HepG2 (cell line): Measurements from ENCODE around the gene BDP1. TPM values are rescaled to one million over a fixed set of nuclear protein-coding genes. Genes with fewer than 3 reads are reported as not detected.
"Not testable (repeated sequence)": the region's sequence is repeated elsewhere in the genome, so short reads cannot be mapped to it uniquely, and the experiment has no call there.

Experiments
- ATAC-seq: fragments of 200-7000 bp; cut with Tn5 transposase; 3 replicates; pipeline ENCODE4 v1.9.1; 2020; ENCODE audit warnings: mild to moderate bottlenecking, moderate library complexity
- BruUV-seq: library from RNA; stranded (reverse); fragments of 400-500 nt; replicated peaks from 2 replicates; lab custom pipeline; 2021; lab: Mats Ljungman, UMichigan
- CTCF ChIA-PET: fragments of 300-600 bp; formaldehyde crosslinking; extraction: SDS; loops from one replicate; lab custom pipeline; 2021; ENCODE audit warnings: low total read pairs, inconsistent platforms, low intra/inter-chr PET ratio; lab: Yijun Ruan, JAX
- POLR2A ChIA-PET: fragments of 350-600 bp; sonication (Branson Sonifier 250); formaldehyde crosslinking; loops from one replicate; lab custom pipeline; 2020; ENCODE audit warnings: antibody characterized with exemption, inconsistent platforms; lab: Yijun Ruan, JAX
- DNase-seq: peaks from one replicate; pipeline ENCODE4 v3.0.0-alpha.2; 2015; ENCODE audit warnings: low spot score
- FAIRE-seq: peaks from 3 replicates; lab custom pipeline; 2011; peaks lifted over from hg19 to GRCh38; lab: Jason Lieb, UNC
- H2AFZ ChIP-seq: one replicate; pipeline ENCODE4 v1.6.1; 2011; ENCODE audit warnings: low read length, inconsistent platforms
- H3K27ac ChIP-seq: fragments of 300-600 bp; 3 replicates; pipeline ENCODE4 v1.8.0; 2011; ENCODE audit warnings: mixed run types, mild to moderate bottlenecking, mixed read lengths, low read length, inconsistent platforms; ENCODE audit not compliant: insufficient read depth; ENCODE audit errors: extremely low read length
- H3K27me3 ChIP-seq, 2 experiments: fragments of 200-600 bp in 1 of 2; 2 replicates in 1 of 2; 3 replicates in 1 of 2; pipeline versions ENCODE4 v1.6.0 to v1.8.0; 2011; ENCODE audit warnings: low read length in 2 of 2, mild to moderate bottlenecking in 2 of 2, moderate library complexity in 2 of 2, inconsistent platforms in 1 of 2; ENCODE audit not compliant: insufficient read depth in 2 of 2, control insufficient read depth in 1 of 2
- H3K36me3 ChIP-seq, 2 experiments: fragments of 200-600 bp in 1 of 2; replicated peaks in 1 of 2; 2 replicates in 1 of 2; 3 replicates in 1 of 2; pipeline versions ENCODE4 v1.5.1 to v1.8.0; 2011; ENCODE audit warnings: low read length in 2 of 2, inconsistent platforms in 1 of 2; ENCODE audit not compliant: insufficient read depth in 2 of 2, control insufficient read depth in 1 of 2
- H3K4me1 ChIP-seq: 2 replicates; pipeline ENCODE4 v1.5.1; 2012; ENCODE audit warnings: low read length, inconsistent platforms; ENCODE audit not compliant: insufficient read depth
- H3K4me2 ChIP-seq: 2 replicates; pipeline ENCODE4 v1.6.0; 2011; ENCODE audit warnings: low read depth, low read length, inconsistent platforms
- H3K4me3 ChIP-seq, 3 experiments: fragments of 200-600 bp in 1 of 3; sonication (generic), shearing (Covaris generic) in 1 of 3; replicated peaks in 1 of 3; 2 replicates each; pipeline ENCODE4 v1.5.1; 2011 to 2016; ENCODE audit warnings: low read length in 3 of 3, inconsistent platforms in 2 of 3, low read depth in 2 of 3, mild to moderate bottlenecking in 2 of 3, control low read depth in 1 of 3, mixed read lengths in 1 of 3; ENCODE audit not compliant: insufficient read depth in 1 of 3
- H3K79me2 ChIP-seq: one replicate; pipeline ENCODE4 v1.6.1; 2011; ENCODE audit warnings: low read length, inconsistent platforms; ENCODE audit not compliant: insufficient read depth
- H3K9ac ChIP-seq: 2 replicates; pipeline ENCODE4 v1.6.0; 2011; ENCODE audit warnings: mild to moderate bottlenecking, low read depth, low read length, inconsistent platforms; ENCODE audit not compliant: insufficient read depth
- H3K9me3 ChIP-seq: 2 replicates; pipeline ENCODE4 v1.5.1; 2012; ENCODE audit warnings: mild to moderate bottlenecking, low read length
- H4K20me1 ChIP-seq: 2 replicates; pipeline ENCODE4 v1.6.0; 2011; ENCODE audit warnings: inconsistent platforms, mild to moderate bottlenecking, low read length, moderate library complexity; ENCODE audit not compliant: insufficient read depth
- BHLHE40 ChIP-seq: IDR thresholded peaks from 2 replicates; pipeline ENCODE4 v1.6.1; 2011; ENCODE audit warnings: low read length, improper control_type of control experiment
- CEBPB ChIP-seq: IDR thresholded peaks from 2 replicates; pipeline ENCODE4 v1.6.1; 2011; ENCODE audit warnings: low read depth, low read length, improper control_type of control experiment, borderline replicate concordance
- CEBPG ChIP-seq: IDR thresholded peaks from 2 replicates; pipeline ENCODE4 v1.6.1; 2016
- GZF1 ChIP-seq: sonication (generic); formaldehyde crosslinking; IDR thresholded peaks from 2 replicates; pipeline ENCODE4 v1.5.1; 2020; ENCODE audit warnings: mild to moderate bottlenecking, missing genetic modification reagents
- NFE2L2 ChIP-seq: fragments of 150-350 bp; IDR thresholded peaks from 2 replicates; pipeline ENCODE4 v1.6.1; 2014; ENCODE audit warnings: low read length
- TEAD3 ChIP-seq: optimal IDR thresholded peaks from 2 replicates; pipeline ENCODE3; 2016; ENCODE audit warnings: borderline replicate concordance
- ZNF121 ChIP-seq: sonication (generic); formaldehyde crosslinking; IDR thresholded peaks from 2 replicates; pipeline ENCODE4 v1.5.0; 2020; ENCODE audit warnings: mild to moderate bottlenecking, missing genetic modification reagents
- WGBS: methylation state at CpG from one replicate; pipeline ENCODE4 v1.1.6; 2017; ENCODE audit warnings: low lambda C conversion rate; 5-methylcytosine and 5-hydroxymethylcytosine counted together
- in situ Hi-C: cut with HindIII; loops from 2 replicates; pipeline ENCODE4 v1.10.0; 2017; ENCODE audit warnings: low pct_unique_long_range_greater_than_20kb; ENCODE audit not compliant: extremely low pct_ligation_motif_present
- intact Hi-C: fragments of 100-400 bp; cut with micrococcal nuclease; formaldehyde crosslinking; loops from one replicate; pipeline ENCODE4 v1.10.0; 2022; ENCODE audit not compliant: unreplicated experiment
- polyA plus RNA-seq, 8 experiments: library from polyadenylated mRNA; depleted of rRNA in 3 of 8; stranded (reverse) in 7 of 8; unstranded in 1 of 8; fragments of >200 nt; fragmentation: Illumina TruSeq in 4 of 8; extraction: Trizol in 4 of 8; gene quantifications; 2 replicates each; pipeline versions ENCODE4 v1.2.1 to v1.2.3, GENCODE V29; 2011 to 2016; ENCODE audit warnings: low read depth in 4 of 8, missing spikeins in 1 of 8, mixed read lengths in 1 of 8; ENCODE audit not compliant: insufficient read depth in 1 of 8
- total RNA-seq, 5 experiments: library from RNA; depleted of rRNA; stranded (reverse); fragments of >200 nt; fragmentation: Illumina TruSeq; extraction: Trizol; gene quantifications; 2 replicates each; pipeline ENCODE4 v1.2.3, GENCODE V29; 2016; ENCODE audit warnings: low read depth in 1 of 5

The BDP1 gene
- total and polyA plus RNA-seq, 2 of the 13 experiments (the other 11 are each of a cell fraction or from before 2014, with no cell fraction given), result 10.2 to 22.4 TPM

- H3K27me3 ChIP-seq, result no peaks in the 10 kb centered on the region
- ChIA-PET CTCF (no interaction called here), POLR2A (interaction anchor here (0.8 kb wide), 1 partner anchor 11 kb away, joined by 3 read pairs; no protein-coding TSS in a partner anchor)
- H3K79me2 ChIP-seq, result no peaks in the 10 kb centered on the region
- in situ Hi-C loops (no loop called here), intact Hi-C loops (no loop called here)
- H3K36me3 ChIP-seq, result peaks cover 11 to 74% of the 10 kb centered on the region in 2 experiments; a peak in 4 of 5 replicates
- FAIRE-seq, result no peak
- no peak overlapping the region for H3K9ac ChIP-seq
- TF ChIP-seq GZF1 (CRISPR knock-in tag) (no peak), NFE2L2 (peak; percentile 55)
- no peak overlapping the region for H2AFZ ChIP-seq
- no peak overlapping the region for H3K4me3 ChIP-seq
- no peaks in the 10 kb centered on the region for H3K4me1 ChIP-seq
- H3K4me2 ChIP-seq, result no peak overlapping the region
- no peak overlapping the region for H3K27ac ChIP-seq
- no peak for DNase-seq
- BruUV-seq, result TSS peak; percentile 16
- ATAC-seq, result peak; percentile 39; the same call in 1 of the 3 replicates
- H3K9me3 ChIP-seq, result no peaks in the 10 kb centered on the region
- 91% methylated on average over 5 of the region's 5 CpGs for WGBS
- H4K20me1 ChIP-seq, result no peaks in the 10 kb centered on the region; the same call in 1 of the 2 replicates
These were observed 37.6 kb downstream of the BDP1 start for GRCh38 chr5:71492817-71493615.

GRCh38 chr5:71494202-71494601, 38.8 kb downstream of the BDP1 start:
- H3K9ac ChIP-seq, H3K4me1 ChIP-seq, intact Hi-C loops, H3K27ac ChIP-seq, BruUV-seq, H3K79me2 ChIP-seq, H2AFZ ChIP-seq, DNase-seq, H3K4me3 ChIP-seq, H3K27me3 ChIP-seq, FAIRE-seq, H4K20me1 ChIP-seq, in situ Hi-C loops, CTCF ChIA-PET, H3K9me3 ChIP-seq, H3K4me2 ChIP-seq, POLR2A ChIA-PET: not testable (repeated sequence)
- peaks cover 16 to 66% of the 10 kb centered on the region in 2 experiments; a peak in 4 of 5 replicates for H3K36me3 ChIP-seq
- ATAC-seq, result peak; percentile 53
- WGBS, result 89% methylated on average over 4 of the region's 4 CpGs
- TF ChIP-seq CEBPB (peak; percentile 59; the same call in 1 of the 2 replicates), CEBPG (CRISPR knock-in tag) (peak; percentile 67), BHLHE40 (peak; percentile 18; the same call in 1 of the 2 replicates), ZNF121 (CRISPR knock-in tag) (0 out of 2 replicates have a peak, but pooled peaks have one; percentile 17), TEAD3 (CRISPR knock-in tag) (peak; percentile 50)

- ATAC-seq, H3K27ac ChIP-seq, BruUV-seq, H4K20me1 ChIP-seq, intact Hi-C loops, H3K9ac ChIP-seq, FAIRE-seq, H3K27me3 ChIP-seq, H3K9me3 ChIP-seq, H3K4me1 ChIP-seq, H3K4me3 ChIP-seq, H3K79me2 ChIP-seq, in situ Hi-C loops, CTCF ChIA-PET, DNase-seq, H3K4me2 ChIP-seq, POLR2A ChIA-PET, H2AFZ ChIP-seq: not testable (repeated sequence)
- peaks cover 15 to 53% of the 10 kb centered on the region in 2 experiments; a peak in 4 of 5 replicates for H3K36me3 ChIP-seq
- WGBS, result 96% methylated on average over 9 of the region's 9 CpGs
These were observed 43.3 kb downstream of the BDP1 start for GRCh38 chr5:71498756-71499155.
